C4-2B (cell line): ENCODE measurements around the gene GGA3.

Source experiments
- ZFX ChIP-seq: fragments of 450-650 bp; IDR thresholded peaks from 2 replicates; pipeline ENCODE4 v1.6.1; 2017
- TF ChIP-seq, protein P1 (sequence below): fragments of 450-650 bp; conservative IDR thresholded peaks from 2 replicates; pipeline ENCODE4 v1.5.1; 2017; ENCODE audit warnings: mild to moderate bottlenecking

DNA sequence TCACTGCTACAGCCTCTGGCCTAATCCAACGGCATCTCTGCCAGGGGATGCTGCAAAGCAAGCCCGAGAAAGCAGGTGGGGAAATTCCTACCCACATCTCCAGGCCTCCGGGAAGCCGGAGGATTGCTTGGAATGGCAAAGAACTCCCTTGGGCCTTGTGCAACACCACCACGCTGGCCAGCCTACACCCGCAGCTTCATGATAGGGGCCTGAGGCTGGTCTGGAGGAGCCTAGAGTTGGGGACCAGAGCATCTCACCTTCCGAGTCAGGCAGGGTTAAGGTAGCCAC is 20.3 kb downstream of the GGA3 start:
- TF ChIP-seq, protein P1, sequence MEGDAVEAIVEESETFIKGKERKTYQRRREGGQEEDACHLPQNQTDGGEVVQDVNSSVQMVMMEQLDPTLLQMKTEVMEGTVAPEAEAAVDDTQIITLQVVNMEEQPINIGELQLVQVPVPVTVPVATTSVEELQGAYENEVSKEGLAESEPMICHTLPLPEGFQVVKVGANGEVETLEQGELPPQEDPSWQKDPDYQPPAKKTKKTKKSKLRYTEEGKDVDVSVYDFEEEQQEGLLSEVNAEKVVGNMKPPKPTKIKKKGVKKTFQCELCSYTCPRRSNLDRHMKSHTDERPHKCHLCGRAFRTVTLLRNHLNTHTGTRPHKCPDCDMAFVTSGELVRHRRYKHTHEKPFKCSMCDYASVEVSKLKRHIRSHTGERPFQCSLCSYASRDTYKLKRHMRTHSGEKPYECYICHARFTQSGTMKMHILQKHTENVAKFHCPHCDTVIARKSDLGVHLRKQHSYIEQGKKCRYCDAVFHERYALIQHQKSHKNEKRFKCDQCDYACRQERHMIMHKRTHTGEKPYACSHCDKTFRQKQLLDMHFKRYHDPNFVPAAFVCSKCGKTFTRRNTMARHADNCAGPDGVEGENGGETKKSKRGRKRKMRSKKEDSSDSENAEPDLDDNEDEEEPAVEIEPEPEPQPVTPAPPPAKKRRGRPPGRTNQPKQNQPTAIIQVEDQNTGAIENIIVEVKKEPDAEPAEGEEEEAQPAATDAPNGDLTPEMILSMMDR: no peak
- TF ChIP-seq ZFX: no peak
